HG03045 (cell line): ENCODE results near the gene ZNF212.

Source experiments
- ATAC-seq: cut with Tn5 transposase; IDR thresholded peaks from one replicate; pipeline ENCODE4 v1.9.1; 2021; ENCODE audit warnings: mild to moderate bottlenecking, moderate library complexity; ENCODE audit not compliant: unreplicated experiment

ZNF212 gene

DNA sequence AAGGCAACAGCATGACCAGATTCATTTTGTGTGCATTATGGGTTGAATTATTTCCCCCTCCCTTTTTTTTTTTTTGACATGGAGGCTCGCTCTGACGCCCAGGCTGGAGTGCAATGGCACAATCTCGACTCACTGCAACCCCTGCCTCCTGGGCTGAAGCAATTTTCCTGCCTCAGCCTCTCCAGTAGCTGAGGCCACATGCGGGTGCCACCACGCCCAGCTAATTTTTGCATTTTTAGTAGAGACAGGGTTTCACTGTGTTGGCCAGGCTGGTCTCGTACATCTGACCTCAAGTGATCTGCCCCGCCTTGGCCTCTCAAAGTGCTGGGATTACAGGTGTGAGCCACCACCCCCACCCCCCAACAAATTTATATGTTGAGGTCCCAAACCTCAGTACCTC lies 64.6 kb downstream of the ZNF212 start:
- ATAC-seq: no peak
